ENCODE data around the gene AQP12A.
"Not testable (repeated sequence)": the region's sequence is repeated elsewhere in the genome, so short reads cannot be mapped to it uniquely, and the experiment has no call there.

The AQP12A gene

GRCh38 chr2:240659883-240660282 is 31.8 kb upstream of the AQP12A start:
- not testable (repeated sequence) for DNase-seq

GRCh38 chr2:240662681-240663080 is 29.0 kb upstream of the AQP12A start:
- no peak for DNase-seq

GRCh38 chr2:240663546-240664190 is 28.0 kb upstream of the AQP12A start:
- no peak for DNase-seq

GRCh38 chr2:240664622-240665021 is 27.0 kb upstream of the AQP12A start:
- no peak for DNase-seq

- DNase-seq: no peak
Measured at GRCh38 chr2:240670402-240670801, 21.3 kb upstream of the AQP12A start.

- DNase-seq: no peak
Measured at GRCh38 chr2:240670950-240671349, 20.7 kb upstream of the AQP12A start.

GRCh38 chr2:240672076-240672700 is 19.5 kb upstream of the AQP12A start:
- DNase-seq: no peak

- no peak for DNase-seq
Measured at GRCh38 chr2:240672701-240673190, 18.9 kb upstream of the AQP12A start.

GRCh38 chr2:240674461-240675184 is 17.0 kb upstream of the AQP12A start:
- not testable (repeated sequence) for DNase-seq

GRCh38 chr2:240675345-240675744 is 16.3 kb upstream of the AQP12A start:
- DNase-seq: not testable (repeated sequence)

GRCh38 chr2:240678043-240678442 is 13.6 kb upstream of the AQP12A start:
- DNase-seq: not testable (repeated sequence)

- not testable (repeated sequence) for DNase-seq
Measured at GRCh38 chr2:240678909-240679308, 12.8 kb upstream of the AQP12A start.

GRCh38 chr2:240680185-240680584 is 11.5 kb upstream of the AQP12A start:
- not testable (repeated sequence) for DNase-seq

- not testable (repeated sequence) for DNase-seq
Measured at GRCh38 chr2:240682431-240683224, 9.0 kb upstream of the AQP12A start, which contains the start of gene AQP12B. AQP12B (minus strand) TSS chr2:240682885; CDS start chr2:240682837, 48 bp downstream.

- DNase-seq: not testable (repeated sequence)
Measured at GRCh38 chr2:240683329-240683979, 8.2 kb upstream of the AQP12A start.

GRCh38 chr2:240683980-240684728 is 7.5 kb upstream of the AQP12A start:
- not testable (repeated sequence) for DNase-seq

GRCh38 chr2:240685771-240686371 is 5.8 kb upstream of the AQP12A start:
- DNase-seq: no peak

GRCh38 chr2:240686460-240686859 is 5.2 kb upstream of the AQP12A start:
- DNase-seq: no peak

- DNase-seq: no peak
Measured at GRCh38 chr2:240687045-240687740, 4.5 kb upstream of the AQP12A start.
